Natural killer cell treated with Interleukin-12 subunit alpha and Interleukin-12 subunit beta and Interleukin-15 and Interleukin-18, amount 100 ng/mL, for 72 hours (primary cell): ENCODE data around the gene MAP3K3. TPM values are rescaled to one million over a fixed set of nuclear protein-coding genes. Genes with fewer than 3 reads are reported as not detected.

Source experiments
- ATAC-seq, 2 donors: fragments of 150-1000 bp; cut with Tn5 transposase in 1 of 2; sonication (Bioruptor Pico), chemical (Tn5 transposase) in 1 of 2; 2 replicates each; pipeline ENCODE4 v1.10.0; 2021
- DNase-seq: peaks from one replicate; pipeline ENCODE4 v3.0.0; 2022; ENCODE audit warnings: low spot score
- H3K27ac Mint-ChIP-seq, 2 donors: 1 replicate in 1 of 2; 2 replicates in 1 of 2; pipeline ENCODE4 v1.8.0; 2022; ENCODE audit warnings: mixed read lengths in 2 of 2, mild to moderate bottlenecking in 1 of 2, moderate library complexity in 1 of 2
- H3K27me3 Mint-ChIP-seq, 2 donors: 1 replicate in 1 of 2; 2 replicates in 1 of 2; pipeline ENCODE4 v1.8.0; 2022; ENCODE audit warnings: mixed read lengths in 2 of 2
- H3K36me3 Mint-ChIP-seq: one replicate; pipeline ENCODE4 v1.8.0; 2022; ENCODE audit warnings: mixed read lengths
- H3K4me1 Mint-ChIP-seq, 2 donors: 1 replicate in 1 of 2; 2 replicates in 1 of 2; pipeline ENCODE4 v1.8.0; 2022; ENCODE audit warnings: low read depth in 2 of 2, mixed read lengths in 2 of 2, mild to moderate bottlenecking in 1 of 2
- H3K4me3 Mint-ChIP-seq: one replicate; pipeline ENCODE4 v1.8.0; 2022; ENCODE audit warnings: mixed read lengths
- H3K9me3 Mint-ChIP-seq: 2 replicates; pipeline ENCODE4 v1.8.0; 2022; ENCODE audit warnings: mixed read lengths
- total RNA-seq, 2 donors: library from RNA; stranded (reverse); gene quantifications; one replicate each; pipeline ENCODE4 v1.2.3, GENCODE V29; 2022

The MAP3K3 gene
- total RNA-seq, 2 donors from 2014 or later, result 38.2 to 52.0 TPM

- Mint-ChIP-seq H3K27me3 (no peaks in the 10 kb centered on the region), H3K27ac (no peak overlapping the region), H3K9me3 (no peaks in the 10 kb centered on the region), H3K4me3 (no peak overlapping the region), H3K36me3 (peaks cover 20% of the 10 kb centered on the region), H3K4me1 (peaks cover 16 to 25% of the 10 kb centered on the region in 2 donors)
- ATAC-seq, result no peak
- DNase-seq, result no peak
Measured at GRCh38 chr17:63631626-63632025, 9.4 kb downstream of the MAP3K3 start.

DNA sequence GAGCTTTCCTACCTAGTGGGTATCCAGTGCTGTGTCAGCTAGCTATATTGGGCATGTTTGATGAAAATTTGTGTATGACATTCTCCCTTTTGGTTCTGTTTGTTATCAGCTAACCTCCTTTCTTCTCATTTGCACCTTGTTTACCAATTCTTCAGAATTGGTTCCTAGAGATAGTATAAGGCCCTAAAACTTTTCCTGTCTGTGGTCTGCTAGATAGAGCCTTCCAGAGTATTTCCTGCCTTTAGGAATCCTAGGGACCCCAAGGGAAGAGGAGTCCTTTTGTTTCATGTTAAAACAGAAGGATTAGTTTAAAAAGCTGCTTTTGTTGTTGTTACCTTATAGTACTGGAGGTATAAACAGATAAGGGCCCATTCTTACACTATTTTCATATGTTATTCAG lies 11.5 kb downstream of the MAP3K3 start:
- no peak for ATAC-seq
- Mint-ChIP-seq H3K27me3 (no peaks in the 10 kb centered on the region), H3K9me3 (no peaks in the 10 kb centered on the region), H3K36me3 (peaks cover 21% of the 10 kb centered on the region), H3K4me3 (no peak overlapping the region), H3K4me1 (peaks cover 16 to 24% of the 10 kb centered on the region in 2 donors), H3K27ac (peak overlapping the region; percentile 39 to 72)
- no peak for DNase-seq

- Mint-ChIP-seq H3K27me3 (no peaks in the 10 kb centered on the region), H3K9me3 (no peaks in the 10 kb centered on the region), H3K27ac (peak overlapping the region; percentile 39 to 72), H3K36me3 (peaks cover 21% of the 10 kb centered on the region), H3K4me1 (peaks cover 16 to 24% of the 10 kb centered on the region in 2 donors), H3K4me3 (no peak overlapping the region)
- DNase-seq (no peak), ATAC-seq (no peak)
Measured at GRCh38 chr17:63634163-63634562, 11.9 kb downstream of the MAP3K3 start.

DNA sequence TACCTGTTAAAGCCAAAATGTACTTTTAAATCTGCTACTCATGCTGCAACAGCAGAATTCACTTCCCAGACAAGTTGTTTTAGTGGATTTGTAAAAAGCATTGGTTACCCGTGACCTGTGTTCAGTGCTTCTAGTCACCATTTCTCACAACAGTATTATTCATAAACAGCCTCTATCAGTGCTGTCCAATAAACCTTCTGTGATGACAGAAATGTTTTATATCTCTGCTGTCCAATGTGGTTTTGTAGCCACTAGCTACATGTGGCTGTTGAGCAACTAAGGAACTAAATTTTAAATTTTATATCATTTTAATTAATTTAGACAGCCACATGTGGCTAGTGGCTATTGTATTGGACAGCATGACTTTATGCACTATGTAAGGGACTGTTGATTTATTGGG lies 12.6 kb downstream of the MAP3K3 start:
- H3K4me3 Mint-ChIP-seq, result no peak overlapping the region
- no peak for DNase-seq
- H3K27ac Mint-ChIP-seq, result peak overlapping the region in 1 of 2 donors; percentile 72
- no peak for ATAC-seq
- H3K9me3 Mint-ChIP-seq, result no peaks in the 10 kb centered on the region
- H3K27me3 Mint-ChIP-seq, result no peaks in the 10 kb centered on the region
- peaks cover 16 to 24% of the 10 kb centered on the region in 2 donors for H3K4me1 Mint-ChIP-seq
- H3K36me3 Mint-ChIP-seq, result peaks cover 21% of the 10 kb centered on the region

DNA sequence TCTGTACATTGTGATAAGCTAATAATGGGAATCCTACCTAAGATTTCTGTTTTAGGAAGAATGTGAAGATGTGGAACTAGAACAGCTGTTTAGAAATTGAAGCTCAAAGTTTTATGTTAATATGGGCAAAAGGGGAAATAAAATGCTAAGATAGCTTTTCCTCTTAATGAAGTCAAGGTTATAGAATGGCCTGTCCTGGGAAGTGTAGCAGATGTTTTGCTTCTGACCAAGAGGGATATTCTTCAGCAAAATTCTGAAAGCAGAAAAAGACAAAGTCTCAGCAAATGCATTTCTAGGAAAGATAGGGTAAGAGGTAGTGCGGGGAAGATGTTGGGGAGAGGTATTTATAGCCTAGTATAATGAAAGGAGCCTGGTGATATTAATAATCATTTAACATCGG lies 13.1 kb downstream of the MAP3K3 start:
- ATAC-seq, result no peak
- H3K36me3 Mint-ChIP-seq, result peaks cover 21% of the 10 kb centered on the region
- peaks cover 16 to 24% of the 10 kb centered on the region in 2 donors for H3K4me1 Mint-ChIP-seq
- DNase-seq, result no peak
- H3K4me3 Mint-ChIP-seq, result no peak overlapping the region
- H3K27me3 Mint-ChIP-seq, result no peaks in the 10 kb centered on the region
- H3K27ac Mint-ChIP-seq, result no peak overlapping the region
- H3K9me3 Mint-ChIP-seq, result no peaks in the 10 kb centered on the region

- no peak overlapping the region for H3K4me3 Mint-ChIP-seq
Measured at GRCh38 chr17:63635787-63636186, 13.6 kb downstream of the MAP3K3 start.

GRCh38 chr17:63639125-63639524 lies 16.9 kb downstream of the MAP3K3 start:
- peak overlapping the region in 1 of 2 donors; percentile 49 for H3K27ac Mint-ChIP-seq
- H3K9me3 Mint-ChIP-seq, result no peaks in the 10 kb centered on the region
- peaks cover 16% of the 10 kb centered on the region for H3K36me3 Mint-ChIP-seq
- peaks cover 8 to 11% of the 10 kb centered on the region in 2 donors for H3K4me1 Mint-ChIP-seq
- H3K4me3 Mint-ChIP-seq, result no peak overlapping the region
- no peaks in the 10 kb centered on the region for H3K27me3 Mint-ChIP-seq
- DNase-seq (no peak), ATAC-seq (no peak)

More at GRCh38 chr17:63635787-63636186, 13.6 kb downstream of the MAP3K3 start:
- Mint-ChIP-seq H3K4me1 (peaks cover 16 to 21% of the 10 kb centered on the region in 2 donors), H3K36me3 (peaks cover 21% of the 10 kb centered on the region), H3K27ac (no peak overlapping the region), H3K9me3 (no peaks in the 10 kb centered on the region), H3K27me3 (no peaks in the 10 kb centered on the region)
- DNase-seq (no peak), ATAC-seq (no peak)

- Mint-ChIP-seq H3K27ac (no peak overlapping the region), H3K4me3 (no peak overlapping the region), H3K27me3 (no peaks in the 10 kb centered on the region), H3K4me1 (peaks cover 5 to 8% of the 10 kb centered on the region in 2 donors), H3K36me3 (peaks cover 10% of the 10 kb centered on the region), H3K9me3 (no peaks in the 10 kb centered on the region)
- ATAC-seq (no peak), DNase-seq (no peak)
Measured at GRCh38 chr17:63640038-63640437, 17.8 kb downstream of the MAP3K3 start.

GRCh38 chr17:63641692-63642448 lies 19.7 kb downstream of the MAP3K3 start:
- DNase-seq (no peak), ATAC-seq (no peak)
- Mint-ChIP-seq H3K9me3 (no peaks in the 10 kb centered on the region), H3K27ac (no peak overlapping the region), H3K4me3 (no peak overlapping the region), H3K36me3 (no peaks in the 10 kb centered on the region), H3K4me1 (peaks cover 4 to 16% of the 10 kb centered on the region in 2 donors), H3K27me3 (no peaks in the 10 kb centered on the region)

GRCh38 chr17:63644846-63645245 lies 22.6 kb downstream of the MAP3K3 start:
- Mint-ChIP-seq H3K4me3 (no peak overlapping the region), H3K27ac (no peak overlapping the region), H3K27me3 (no peaks in the 10 kb centered on the region), H3K9me3 (no peaks in the 10 kb centered on the region), H3K4me1 (peaks cover 8 to 24% of the 10 kb centered on the region in 2 donors), H3K36me3 (no peaks in the 10 kb centered on the region)
- no peak for DNase-seq
- no peak for ATAC-seq

GRCh38 chr17:63645775-63646487 lies 23.7 kb downstream of the MAP3K3 start:
- Mint-ChIP-seq H3K9me3 (no peaks in the 10 kb centered on the region), H3K27me3 (no peaks in the 10 kb centered on the region), H3K4me3 (no peak overlapping the region), H3K4me1 (peaks cover 11 to 25% of the 10 kb centered on the region in 2 donors), H3K36me3 (no peaks in the 10 kb centered on the region), H3K27ac (peak overlapping the region; percentile 33 to 47)
- no peak for DNase-seq
- no peak for ATAC-seq

DNA sequence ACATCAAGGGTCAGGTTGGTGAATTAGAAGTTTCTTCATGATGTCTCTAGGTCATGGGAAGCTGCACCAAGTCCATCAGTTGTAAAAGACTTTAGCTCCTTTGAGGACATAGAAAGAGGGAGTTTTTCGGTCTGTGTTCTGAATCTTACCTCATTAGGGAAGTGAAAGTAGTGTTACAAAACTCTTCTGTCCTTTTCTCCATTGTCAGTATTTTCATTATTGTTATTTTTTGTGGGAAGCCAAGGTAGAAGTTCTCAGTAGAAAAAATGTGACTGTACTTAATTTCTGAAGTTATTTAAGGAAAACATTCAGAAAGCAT lies 24.2 kb downstream of the MAP3K3 start:
- no peak overlapping the region for H3K4me3 Mint-ChIP-seq
- no peaks in the 10 kb centered on the region for H3K27me3 Mint-ChIP-seq
- peaks cover 11 to 25% of the 10 kb centered on the region in 2 donors for H3K4me1 Mint-ChIP-seq
- no peak for DNase-seq
- H3K36me3 Mint-ChIP-seq, result no peaks in the 10 kb centered on the region
- H3K9me3 Mint-ChIP-seq, result no peaks in the 10 kb centered on the region
- ATAC-seq, result no peak
- peak overlapping the region; percentile 33 to 47 for H3K27ac Mint-ChIP-seq

- no peaks in the 10 kb centered on the region for H3K36me3 Mint-ChIP-seq
- no peaks in the 10 kb centered on the region for H3K9me3 Mint-ChIP-seq
- no peak overlapping the region for H3K4me3 Mint-ChIP-seq
- no peak overlapping the region for H3K27ac Mint-ChIP-seq
- H3K27me3 Mint-ChIP-seq, result no peaks in the 10 kb centered on the region
- DNase-seq (no peak), ATAC-seq (no peak)
- H3K4me1 Mint-ChIP-seq, result peaks cover 14 to 24% of the 10 kb centered on the region in 2 donors
Measured at GRCh38 chr17:63647065-63647725, 25.0 kb downstream of the MAP3K3 start.

GRCh38 chr17:63647936-63648335 lies 25.7 kb downstream of the MAP3K3 start:
- Mint-ChIP-seq H3K4me3 (no peak overlapping the region), H3K27ac (peak overlapping the region in 1 of 2 donors; percentile 29), H3K9me3 (no peaks in the 10 kb centered on the region), H3K27me3 (no peaks in the 10 kb centered on the region), H3K4me1 (peaks cover 16 to 25% of the 10 kb centered on the region in 2 donors), H3K36me3 (no peaks in the 10 kb centered on the region)
- ATAC-seq (no peak), DNase-seq (no peak)
